Endothelial cell of umbilical vein (primary cell): ENCODE data around the gene RPA1. TPM values are rescaled to one million over a fixed set of nuclear protein-coding genes. Genes with fewer than 3 reads are reported as not detected.

Source experiments
- BruUV-seq: library from RNA; stranded (reverse); fragments of 400-500 nt; replicated peaks from 2 replicates; lab custom pipeline; 2021; lab: Mats Ljungman, UMichigan
- CTCF ChIA-PET: fragments of 300-600, 350-600 bp; sonication (Branson Sonifier 250); formaldehyde crosslinking; loops from one replicate; lab custom pipeline; 2021; ENCODE audit warnings: antibody characterized with exemption, inconsistent platforms; lab: Charles Lee
- POLR2A ChIA-PET: fragments of 300-600, 350-600 bp; sonication (Branson Sonifier 250); formaldehyde crosslinking; loops from one replicate; lab custom pipeline; 2021; ENCODE audit warnings: antibody characterized with exemption, inconsistent platforms; lab: Charles Lee
- DNase-seq: peaks from one replicate; pipeline ENCODE4 v3.0.0-alpha.2; 2011; ENCODE audit warnings: low read depth, low spot score
- FAIRE-seq: peaks from 2 replicates; lab custom pipeline; 2011; peaks lifted over from hg19 to GRCh38; lab: Jason Lieb, UNC
- H2AFZ ChIP-seq: 2 replicates; pipeline ENCODE4 v1.6.0; 2012; ENCODE audit warnings: low read depth, low read length, control low read depth, inconsistent platforms
- H3K27ac ChIP-seq: 2 replicates; pipeline ENCODE4 v1.5.1; 2011; ENCODE audit warnings: low read depth, mild to moderate bottlenecking, control low read depth, low read length, moderate library complexity; ENCODE audit not compliant: insufficient read depth
- H3K27me3 ChIP-seq, 2 experiments: 2 replicates each; pipeline versions ENCODE4 v1.6.0 to v1.6.1; 2011; ENCODE audit warnings: low read length in 2 of 2, mixed read lengths in 1 of 2; ENCODE audit not compliant: control insufficient read depth in 2 of 2, insufficient read depth in 2 of 2
- H3K36me3 ChIP-seq, 2 experiments: 2 replicates in 1 of 2; 3 replicates in 1 of 2; pipeline ENCODE4 v1.5.1; 2011; ENCODE audit warnings: low read length in 2 of 2, mild to moderate bottlenecking in 1 of 2, moderate library complexity in 1 of 2; ENCODE audit not compliant: control insufficient read depth in 2 of 2, insufficient read depth in 2 of 2; ENCODE audit errors: extremely low read depth in 1 of 2
- H3K4me1 ChIP-seq: 3 replicates; pipeline ENCODE4 v1.5.1; 2011; ENCODE audit warnings: mild to moderate bottlenecking, low read length; ENCODE audit not compliant: control insufficient read depth, insufficient read depth; ENCODE audit errors: extremely low read depth
- H3K4me2 ChIP-seq: 2 replicates; pipeline ENCODE4 v1.6.1; 2011; ENCODE audit warnings: low read length, control low read depth, mixed read lengths; ENCODE audit not compliant: insufficient read depth
- H3K4me3 ChIP-seq, 3 experiments: fragments of 200-600 bp in 1 of 3; sonication (generic), shearing (Covaris generic) in 1 of 3; replicated peaks in 1 of 3; 2 replicates each; pipeline ENCODE4 v1.5.1; 2011 to 2016; ENCODE audit warnings: control low read depth in 3 of 3, low read length in 3 of 3, mild to moderate bottlenecking in 2 of 3, inconsistent platforms in 1 of 3, low read depth in 1 of 3, moderate library complexity in 1 of 3; ENCODE audit not compliant: insufficient read depth in 1 of 3
- H3K79me2 ChIP-seq: 2 replicates; pipeline ENCODE4 v1.6.0; 2012; ENCODE audit warnings: low read length, inconsistent platforms; ENCODE audit not compliant: control insufficient read depth, insufficient read depth
- H3K9ac ChIP-seq: replicated peaks from 2 replicates; pipeline ENCODE3; 2011; ENCODE audit warnings: low read length, control low read depth; ENCODE audit not compliant: insufficient read depth; ENCODE audit errors: extremely low read depth
- H3K9me1 ChIP-seq: replicated peaks from 3 replicates; pipeline ENCODE4 v1.6.0; 2011; ENCODE audit warnings: mild to moderate bottlenecking, low read length; ENCODE audit not compliant: control insufficient read depth, insufficient read depth; ENCODE audit errors: extremely low read depth
- H3K9me3 ChIP-seq: replicated peaks from 2 replicates; pipeline ENCODE4 v1.5.1; 2012; ENCODE audit warnings: low read length, inconsistent platforms; ENCODE audit not compliant: control insufficient read depth, insufficient read depth
- H4K20me1 ChIP-seq: replicated peaks from 2 replicates; pipeline ENCODE3; 2011; ENCODE audit warnings: mild to moderate bottlenecking, low read length; ENCODE audit not compliant: control insufficient read depth, insufficient read depth; ENCODE audit errors: extremely low read depth
- EZH2 ChIP-seq: IDR thresholded peaks from 2 replicates; pipeline ENCODE4 v1.6.1; 2012; ENCODE audit warnings: borderline replicate concordance, low read depth, mild to moderate bottlenecking, moderate library complexity, low read length, inconsistent platforms; ENCODE audit not compliant: severe bottlenecking
- FOS ChIP-seq: IDR thresholded peaks from 2 replicates; pipeline ENCODE4 v1.6.1; 2011; ENCODE audit warnings: mild to moderate bottlenecking, low read length, moderate library complexity, borderline replicate concordance; ENCODE audit not compliant: insufficient read depth
- GATA2 ChIP-seq: IDR thresholded peaks from 2 replicates; pipeline ENCODE4 v1.7.0; 2011; ENCODE audit warnings: low read depth, mild to moderate bottlenecking, moderate library complexity, mixed read lengths, low read length; ENCODE audit not compliant: insufficient read length, insufficient read depth
- JUN ChIP-seq: IDR thresholded peaks from 2 replicates; pipeline ENCODE4 v1.6.1; 2011; ENCODE audit warnings: borderline replicate concordance, low read depth; ENCODE audit not compliant: insufficient read length, insufficient read depth
- MAX ChIP-seq: IDR thresholded peaks from 2 replicates; pipeline ENCODE4 v1.6.1; 2011; ENCODE audit not compliant: insufficient read depth, insufficient read length
- MYC ChIP-seq: IDR thresholded peaks from one replicate; pipeline ENCODE4 v1.6.1; 2011; ENCODE audit warnings: mild to moderate bottlenecking, low read depth, low read length
- dilution Hi-C: fragments of 300-500 bp; cut with MboI; formaldehyde crosslinking; loops from one replicate; pipeline ENCODE4 v1.15.0; 2019; ENCODE audit warnings: low sequenced_read_pairs; ENCODE audit not compliant: extremely low pct_ligation_motif_present
- intact Hi-C: fragments of 100-400 bp; cut with micrococcal nuclease; formaldehyde crosslinking; loops from one replicate; pipeline ENCODE4 v1.10.0; 2022
- polyA plus RNA-seq, 4 experiments: library from polyadenylated mRNA; depleted of rRNA in 3 of 4; stranded (reverse) in 3 of 4; unstranded in 1 of 4; fragments of >200 nt; gene quantifications; 2 replicates each; pipeline versions ENCODE4 v1.2.1 to v1.2.3, GENCODE V29; 2011 to 2012; ENCODE audit warnings: missing spikeins in 1 of 4
- total RNA-seq: library from RNA; stranded (reverse); gene quantifications from 2 replicates; pipeline ENCODE4 v1.2.3, GENCODE V29; 2021
- TF ChIP-seq, protein P1 (sequence below), 2 donors: IDR thresholded peaks; 1 replicate in 1 of 2; 2 replicates in 1 of 2; pipeline ENCODE4 v1.5.1; 2011; ENCODE audit warnings: low read length in 2 of 2, mild to moderate bottlenecking in 2 of 2, moderate library complexity in 2 of 2, control low read depth in 1 of 2, inconsistent platforms in 1 of 2, low read depth in 1 of 2; ENCODE audit not compliant: insufficient read depth in 1 of 2; ENCODE audit errors: extremely low read depth in 1 of 2

RPA1 gene
- total and polyA plus RNA-seq, 2 donors (not counting 3 experiments of a cell fraction or from before 2014, with no cell fraction given) = 50.5 to 123 TPM

DNA sequence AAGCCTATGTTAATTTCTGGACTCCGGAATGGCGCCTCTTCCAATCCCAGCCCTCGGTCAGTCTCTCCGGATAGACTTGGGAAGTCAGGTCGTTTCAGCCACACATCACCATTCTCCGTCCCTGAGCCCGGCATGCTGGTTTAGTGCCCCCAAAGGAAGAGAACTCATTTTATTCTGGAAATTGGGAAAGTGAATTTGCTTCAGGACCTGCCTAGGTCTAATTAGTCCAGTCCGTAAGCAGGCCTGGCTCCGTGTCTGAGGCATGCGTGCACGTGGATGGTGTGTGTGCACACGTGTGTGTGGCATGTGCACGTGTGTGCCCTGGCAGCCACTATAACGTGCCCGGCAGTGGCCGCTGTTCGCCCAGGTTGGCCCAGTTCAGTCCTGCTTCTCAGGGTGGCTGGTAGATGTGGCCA lies 77.4 kb downstream of the RPA1 start:
- H3K4me1 ChIP-seq = peaks cover 5% of the 10 kb centered on the region
- H3K79me2 ChIP-seq = no peaks in the 10 kb centered on the region
- peaks cover 34 to 49% of the 10 kb centered on the region in 2 experiments for H3K27me3 ChIP-seq
- H4K20me1 ChIP-seq = no peaks in the 10 kb centered on the region
- H3K9me3 ChIP-seq = no peaks in the 10 kb centered on the region
- no peak overlapping the region for H3K4me3 ChIP-seq
- no TSS peak for BruUV-seq
- no peak for TF ChIP-seq FOS
- no peak for TF ChIP-seq MAX
- no peak for TF ChIP-seq GATA2
- no peak for TF ChIP-seq JUN
- TF ChIP-seq, protein P1, sequence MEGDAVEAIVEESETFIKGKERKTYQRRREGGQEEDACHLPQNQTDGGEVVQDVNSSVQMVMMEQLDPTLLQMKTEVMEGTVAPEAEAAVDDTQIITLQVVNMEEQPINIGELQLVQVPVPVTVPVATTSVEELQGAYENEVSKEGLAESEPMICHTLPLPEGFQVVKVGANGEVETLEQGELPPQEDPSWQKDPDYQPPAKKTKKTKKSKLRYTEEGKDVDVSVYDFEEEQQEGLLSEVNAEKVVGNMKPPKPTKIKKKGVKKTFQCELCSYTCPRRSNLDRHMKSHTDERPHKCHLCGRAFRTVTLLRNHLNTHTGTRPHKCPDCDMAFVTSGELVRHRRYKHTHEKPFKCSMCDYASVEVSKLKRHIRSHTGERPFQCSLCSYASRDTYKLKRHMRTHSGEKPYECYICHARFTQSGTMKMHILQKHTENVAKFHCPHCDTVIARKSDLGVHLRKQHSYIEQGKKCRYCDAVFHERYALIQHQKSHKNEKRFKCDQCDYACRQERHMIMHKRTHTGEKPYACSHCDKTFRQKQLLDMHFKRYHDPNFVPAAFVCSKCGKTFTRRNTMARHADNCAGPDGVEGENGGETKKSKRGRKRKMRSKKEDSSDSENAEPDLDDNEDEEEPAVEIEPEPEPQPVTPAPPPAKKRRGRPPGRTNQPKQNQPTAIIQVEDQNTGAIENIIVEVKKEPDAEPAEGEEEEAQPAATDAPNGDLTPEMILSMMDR (IDR thresholded peaks at IDR 0.05; ENCODE audit: extremely low read depth in 1 of 2, insufficient read depth in 1 of 2, low read depth in 1 of 2, low read length in 2 of 2) = no peak
- TF ChIP-seq EZH2 = no peak
- no peak for TF ChIP-seq MYC
- H2AFZ ChIP-seq = no peak overlapping the region
- H3K9ac ChIP-seq = no peak overlapping the region
- H3K9me1 ChIP-seq = no peaks in the 10 kb centered on the region
- intact Hi-C loops (no loop called here), dilution Hi-C loops (no loop called here)
- H3K4me2 ChIP-seq = no peak overlapping the region
- FAIRE-seq (no peak), DNase-seq (no peak)
- ChIA-PET CTCF (interaction anchor here (1.0 kb wide), 1 partner anchor 338 kb away, joined by 3 read pairs; no protein-coding TSS in a partner anchor), POLR2A (no interaction called here)
- H3K36me3 ChIP-seq = no peaks in the 10 kb centered on the region
- H3K27ac ChIP-seq = no peak overlapping the region
